SK-N-SH treated with all-trans-retinoic acid at 6 μM for 48 hours (cell line): Measurements from ENCODE around the gene TPSD1.
"Not testable (repeated sequence)": the region's sequence is repeated elsewhere in the genome, so short reads cannot be mapped to it uniquely, and the experiment has no call there.

ENCODE experiments used
- ATAC-seq: fragments of 200-7000 bp; cut with Tn5 transposase; 3 replicates; pipeline ENCODE4 v1.9.1; 2020; ENCODE audit warnings: mild to moderate bottlenecking, moderate library complexity
- ARNTL ChIP-seq: fragments of 450-650 bp; formaldehyde crosslinking; IDR thresholded peaks from 2 replicates; pipeline ENCODE4 v1.5.0; 2020; ENCODE audit warnings: low read depth, mild to moderate bottlenecking, moderate library complexity, borderline replicate concordance
- BACH2 ChIP-seq: fragments of 250-450 bp; sonication (Bioruptor Pico); IDR thresholded peaks from 2 replicates; pipeline ENCODE4 v1.9.0; 2021; ENCODE audit warnings: mild to moderate bottlenecking, borderline replicate concordance
- CREB5 ChIP-seq: fragments of 250-450 bp; sonication (Bioruptor Pico); IDR thresholded peaks from 2 replicates; pipeline ENCODE4 v1.5.1; 2020; ENCODE audit warnings: low read depth, mild to moderate bottlenecking, moderate library complexity
- CSDC2 ChIP-seq: fragments of 250-450 bp; sonication (Bioruptor Pico); IDR thresholded peaks from 2 replicates; pipeline ENCODE4 v1.5.0; 2020; ENCODE audit warnings: mild to moderate bottlenecking, moderate library complexity
- CSRNP3 ChIP-seq: fragments of 250-450 bp; sonication (Bioruptor Pico); IDR thresholded peaks from 2 replicates; pipeline ENCODE4 v1.5.1; 2021; ENCODE audit warnings: mild to moderate bottlenecking, moderate library complexity
- ESRRG ChIP-seq: fragments of 250-450 bp; sonication (Bioruptor Pico); IDR thresholded peaks from 2 replicates; pipeline ENCODE4 v1.6.1; 2021; ENCODE audit warnings: mild to moderate bottlenecking
- GLIS3 ChIP-seq: fragments of 250-450 bp; sonication (Bioruptor Pico); IDR thresholded peaks from 2 replicates; pipeline ENCODE4 v1.5.0; 2020; ENCODE audit warnings: mild to moderate bottlenecking, moderate library complexity
- ISL1 ChIP-seq: fragments of 250-450 bp; sonication (Bioruptor Pico); IDR thresholded peaks from 2 replicates; pipeline ENCODE4 v2.1.2; 2022; ENCODE audit warnings: mild to moderate bottlenecking, moderate library complexity
- OSR1 ChIP-seq: fragments of 250-450 bp; sonication (Bioruptor Pico); IDR thresholded peaks from 2 replicates; pipeline ENCODE4 v1.8.0; 2022; ENCODE audit warnings: moderate library complexity, mild to moderate bottlenecking, inconsistent platforms
- POU6F1 ChIP-seq: fragments of 250-450 bp; sonication (Bioruptor Pico); IDR thresholded peaks from 2 replicates; pipeline ENCODE4 v1.8.0; 2021; ENCODE audit warnings: low read depth, mild to moderate bottlenecking, moderate library complexity, borderline replicate concordance
- SNAI2 ChIP-seq: fragments of 250-450 bp; sonication (Bioruptor Pico); IDR thresholded peaks from 2 replicates; pipeline ENCODE4 v1.5.0; 2020; ENCODE audit warnings: mild to moderate bottlenecking, moderate library complexity
- TCF4 ChIP-seq: fragments of 250-450 bp; sonication (Bioruptor Pico); IDR thresholded peaks from 2 replicates; pipeline ENCODE4 v1.8.0; 2021; ENCODE audit warnings: mild to moderate bottlenecking, moderate library complexity, borderline replicate concordance
- TOX ChIP-seq: fragments of 250-450 bp; sonication (Bioruptor Pico); IDR thresholded peaks from 2 replicates; pipeline ENCODE4 v1.8.0; 2021; ENCODE audit warnings: mild to moderate bottlenecking, moderate library complexity, borderline replicate concordance
- TSHZ2 ChIP-seq: fragments of 250-450 bp; sonication (Bioruptor Pico); IDR thresholded peaks from 2 replicates; pipeline ENCODE4 v1.5.0; 2020; ENCODE audit warnings: mild to moderate bottlenecking, moderate library complexity
- ZFP3 ChIP-seq: fragments of 250-450 bp; sonication (Bioruptor Pico); IDR thresholded peaks from 2 replicates; pipeline ENCODE4 v1.5.0; 2020; ENCODE audit warnings: mild to moderate bottlenecking, moderate library complexity
- ZFP30 ChIP-seq: fragments of 450-650 bp; formaldehyde crosslinking; IDR thresholded peaks from 2 replicates; pipeline ENCODE4 v1.5.0; 2022; ENCODE audit warnings: mild to moderate bottlenecking, moderate library complexity
- ZNF8 ChIP-seq: fragments of 450-650 bp; formaldehyde crosslinking; IDR thresholded peaks from 2 replicates; pipeline ENCODE4 v1.5.0; 2020; ENCODE audit warnings: mild to moderate bottlenecking, moderate library complexity

Gene TPSD1

GRCh38 chr16:1245452-1246020, 10.3 kb upstream of the TPSD1 start:
- TF ChIP-seq ESRRG (CRISPR knock-in tag) (no peak), BACH2 (CRISPR knock-in tag) (no peak), ZNF8 (CRISPR knock-in tag) (no peak), OSR1 (CRISPR knock-in tag) (no peak), CSDC2 (CRISPR knock-in tag) (no peak), TOX (CRISPR knock-in tag) (no peak), ISL1 (CRISPR knock-in tag) (no peak)
- ATAC-seq, result no peak

GRCh38 chr16:1247903-1248537, 7.8 kb upstream of the TPSD1 start:
- ATAC-seq, result not testable (repeated sequence)

- ATAC-seq, result peak; percentile 69
These were observed 6.7 kb upstream of the TPSD1 start for GRCh38 chr16:1249031-1249755.

GRCh38 chr16:1253701-1254364, 2.0 kb upstream of the TPSD1 start:
- ATAC-seq, result peak; percentile 76

GRCh38 chr16:1254821-1255220, 1.0 kb upstream of the TPSD1 start:
- not testable (repeated sequence) for ATAC-seq

GRCh38 chr16:1256296-1256873, 516 bp downstream of the TPSD1 start:
- ATAC-seq, result 0 out of 3 replicates have a peak, but pooled peaks have one; percentile 4

GRCh38 chr16:1256874-1257322, 1.0 kb downstream of the TPSD1 start:
- peak; percentile 11; the same call in 2 of the 3 replicates for ATAC-seq

More at GRCh38 chr16:1256874-1257322, 1.0 kb downstream of the TPSD1 start:
- TF ChIP-seq TSHZ2 (CRISPR knock-in tag) (no peak), CREB5 (no peak), ARNTL (no peak), GLIS3 (CRISPR knock-in tag) (no peak), CSRNP3 (CRISPR knock-in tag) (no peak), ZNF8 (CRISPR knock-in tag) (no peak), SNAI2 (no peak), ZFP3 (CRISPR knock-in tag) (no peak), TCF4 (CRISPR knock-in tag) (no peak), POU6F1 (CRISPR knock-in tag) (no peak), ZFP30 (CRISPR knock-in tag) (no peak), TOX (CRISPR knock-in tag) (no peak)
